Measurements from ENCODE around the gene PLCL2.
A peak's percentile ranks its signal among the peaks of the same experiment; 100 is the strongest.

PLCL2 gene

DNA sequence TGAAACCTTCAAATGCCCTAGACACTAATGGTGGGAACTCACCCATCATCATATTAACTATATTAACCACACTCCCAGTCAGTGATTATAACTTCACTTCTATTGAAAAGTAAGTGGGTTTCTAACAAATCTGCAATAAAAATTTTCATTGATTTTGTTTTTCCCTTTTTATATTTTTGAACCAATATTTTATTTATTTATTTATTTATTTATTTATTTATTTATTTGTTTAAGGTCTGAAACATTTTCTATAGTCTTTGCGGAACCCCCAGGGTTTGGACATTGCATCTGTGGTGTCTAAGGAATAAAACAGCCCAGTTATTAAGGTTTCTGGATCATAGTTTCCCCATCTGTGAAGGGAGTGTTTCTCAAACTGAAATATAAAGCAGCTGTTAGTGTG lies 16.2 kb upstream of the PLCL2 start:
- no peak for DNase-seq

DNA sequence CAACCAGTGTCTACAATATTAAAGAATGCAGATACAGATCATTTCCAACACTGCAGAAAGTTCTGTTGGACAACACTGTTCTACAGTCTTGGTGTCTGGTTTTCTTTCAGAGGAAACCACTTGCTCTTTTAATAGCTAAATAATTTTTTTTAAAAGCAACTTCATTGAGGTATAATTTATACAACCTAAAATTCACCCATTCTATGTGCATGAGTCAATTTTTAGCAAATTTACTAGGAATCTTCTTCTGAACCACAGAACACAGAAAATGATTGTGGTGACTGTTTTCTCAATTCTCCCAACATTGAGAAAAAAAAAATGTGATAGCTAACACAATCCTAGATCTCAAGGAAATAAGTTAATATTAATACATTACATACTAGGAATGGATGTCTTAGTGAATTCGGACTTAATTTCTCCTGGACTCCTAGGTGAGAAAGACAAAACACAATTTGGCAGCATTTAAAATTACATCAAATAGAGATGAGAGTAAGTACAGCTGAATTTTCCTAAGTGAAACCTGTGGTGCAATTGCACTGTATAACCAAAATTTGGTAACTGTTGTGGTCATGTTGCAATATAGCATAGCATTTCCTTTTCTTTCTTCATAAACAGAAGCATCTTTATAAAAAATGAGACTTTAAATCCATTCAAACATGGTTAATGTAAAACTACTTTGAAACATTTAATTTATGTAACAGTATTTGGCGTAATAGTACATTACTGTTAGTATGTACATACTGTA lies 15.3 kb upstream of the PLCL2 start:
- DNase-seq: no peak

DNA sequence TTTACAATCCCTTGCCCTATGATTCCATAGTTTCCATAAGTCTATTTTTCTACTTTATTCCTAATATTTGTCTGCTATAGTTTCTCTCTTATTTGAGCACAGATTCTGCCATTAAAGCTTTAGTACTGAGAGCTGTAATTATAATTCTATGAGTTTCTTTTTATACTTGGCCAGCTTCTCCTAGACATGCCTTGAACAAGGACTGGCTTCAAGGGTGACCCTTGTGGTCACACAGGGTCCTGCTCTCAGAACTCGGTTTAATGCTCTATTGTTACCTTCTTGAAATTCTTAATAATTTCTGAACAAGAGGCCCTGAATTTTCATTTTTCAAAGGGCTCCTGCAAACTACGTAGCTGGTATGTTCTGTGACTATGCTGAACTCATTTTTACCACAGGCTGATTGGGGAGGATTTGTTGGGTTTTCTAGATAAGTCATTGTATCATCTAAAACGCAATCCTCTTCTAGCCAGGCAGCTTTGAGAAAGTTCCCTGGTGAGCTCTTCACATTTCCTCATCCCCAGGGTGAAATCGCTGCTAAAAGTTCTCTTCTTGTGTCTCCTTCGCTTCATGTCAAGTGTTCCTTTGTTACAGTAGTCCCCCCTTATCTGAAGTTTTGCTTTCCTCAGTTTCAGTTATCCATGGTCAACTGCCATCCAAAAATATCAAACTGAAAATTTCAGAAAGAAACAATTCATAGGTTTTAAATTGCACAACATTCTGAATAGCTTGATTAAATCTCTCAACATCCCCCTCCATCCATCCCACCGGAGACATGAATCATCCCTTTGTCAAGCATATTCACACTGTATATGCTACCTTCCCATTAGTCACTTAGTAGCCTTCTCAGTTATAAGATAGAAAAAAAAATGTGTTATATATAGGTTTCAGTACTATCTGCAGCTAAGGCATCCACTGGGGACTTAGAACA lies 12.6 kb upstream of the PLCL2 start:
- DNase-seq: no peak

DNA sequence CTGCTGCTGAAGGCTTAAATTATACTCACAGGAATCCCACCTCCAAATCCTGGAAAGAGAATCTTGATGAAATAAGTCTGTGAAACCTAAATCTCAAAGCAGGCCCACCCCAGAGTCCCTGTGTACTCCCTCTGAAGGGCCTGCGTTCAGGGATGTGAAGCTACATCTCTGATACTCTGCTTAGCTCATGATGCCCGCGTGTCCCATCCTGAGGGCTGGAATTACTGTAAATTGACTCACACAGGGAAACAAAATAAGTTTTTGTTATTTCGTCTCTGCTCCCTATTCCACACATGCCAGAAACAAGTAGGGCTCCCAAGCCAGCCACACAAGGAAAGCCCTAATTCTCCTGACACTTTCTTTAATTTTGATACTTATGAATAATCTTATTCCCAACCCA lies 10.9 kb upstream of the PLCL2 start:
- DNase-seq: no peak

GRCh38 chr3:16875876-16876550 lies 8.7 kb upstream of the PLCL2 start:
- DNase-seq: no peak

GRCh38 chr3:16877505-16877904 lies 7.2 kb upstream of the PLCL2 start:
- DNase-seq: no peak

GRCh38 chr3:16877911-16878310 lies 6.8 kb upstream of the PLCL2 start:
- no peak for DNase-seq

- DNase-seq: no peak
These were observed 2.7 kb upstream of the PLCL2 start for GRCh38 chr3:16881896-16882630.

- DNase-seq: no peak
These were observed 1.6 kb upstream of the PLCL2 start for GRCh38 chr3:16883057-16883722.

- no peak for DNase-seq
These were observed 1.1 kb upstream of the PLCL2 start for GRCh38 chr3:16883723-16884083.

GRCh38 chr3:16884084-16884747 lies 539 bp upstream of the PLCL2 start:
- peak; percentile 76 for DNase-seq

DNA sequence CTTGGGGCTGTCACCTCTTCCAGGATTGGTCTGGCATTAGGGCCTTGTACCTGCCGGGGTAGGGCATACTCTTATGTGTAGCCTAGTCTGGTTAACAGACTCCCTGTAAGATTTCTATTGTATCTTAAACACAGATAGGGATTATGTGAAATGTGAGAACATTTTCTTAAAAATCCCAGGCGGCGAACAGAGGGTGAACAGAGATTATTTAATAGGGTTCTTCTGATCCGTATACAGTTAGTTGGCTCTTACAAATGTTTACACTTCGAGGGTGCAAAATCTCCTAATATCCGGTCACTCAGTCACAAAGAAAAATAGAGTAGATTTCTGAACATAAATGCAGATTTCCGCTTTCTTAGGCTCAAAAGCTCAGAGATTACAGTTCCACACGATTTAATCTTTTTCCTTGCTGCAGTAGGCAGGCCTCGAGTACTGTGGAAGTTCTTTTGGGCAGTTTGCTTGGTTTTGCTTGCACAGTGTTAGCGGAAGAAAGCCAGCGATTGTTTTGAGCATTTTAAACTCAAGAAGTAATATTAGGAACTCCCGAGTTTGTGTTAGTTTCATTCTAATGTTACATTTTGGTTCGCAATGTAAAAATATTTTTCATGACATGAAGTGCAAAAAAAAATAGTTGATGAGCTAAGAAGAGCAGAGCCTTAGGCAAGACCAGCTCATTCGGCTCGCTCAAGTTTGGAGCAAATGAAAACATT lies 993 bp downstream of the PLCL2 start:
- no peak for DNase-seq

GRCh38 chr3:16886303-16886683 lies 1.5 kb downstream of the PLCL2 start:
- no peak for DNase-seq

- DNase-seq: no peak
These were observed 2.4 kb downstream of the PLCL2 start for GRCh38 chr3:16887130-16887529.

- DNase-seq: no peak
These were observed 3.6 kb downstream of the PLCL2 start for GRCh38 chr3:16888356-16888755.

- no peak for DNase-seq
These were observed 4.2 kb downstream of the PLCL2 start for GRCh38 chr3:16888785-16889607.

GRCh38 chr3:16890597-16891333 lies 6.0 kb downstream of the PLCL2 start:
- no peak for DNase-seq

DNA sequence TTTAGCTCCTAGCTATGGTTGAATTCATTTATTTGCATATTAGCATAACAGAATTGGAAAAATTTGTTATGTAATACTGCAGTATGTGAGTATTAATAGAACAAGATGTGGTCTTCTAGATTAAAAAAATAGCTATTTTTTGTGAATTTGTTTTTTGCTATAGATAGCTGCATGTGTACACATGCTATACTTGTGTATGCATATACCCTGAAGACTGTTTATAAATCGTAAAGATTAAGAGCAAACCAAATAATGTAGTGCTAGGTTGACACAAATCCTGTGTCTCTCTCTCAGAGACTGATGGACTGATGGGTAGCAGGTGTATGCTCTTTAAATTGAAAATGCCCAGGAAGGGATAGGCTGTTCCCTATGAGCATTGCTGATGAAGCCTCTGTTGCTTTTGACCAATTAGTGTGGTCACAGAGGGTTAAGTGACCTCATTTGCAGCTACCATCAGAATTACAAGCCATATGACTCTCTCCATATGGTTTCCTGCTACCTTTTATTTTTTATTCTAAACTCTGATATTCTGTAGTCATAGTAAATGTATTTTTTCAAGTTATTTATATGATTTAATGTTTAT lies 9.0 kb downstream of the PLCL2 start:
- DNase-seq: no peak

- DNase-seq: no peak
These were observed 11.4 kb downstream of the PLCL2 start for GRCh38 chr3:16896094-16896627.

Data from stimulated activated CD4-positive, alpha-beta T cell treated with anti-CD3 and anti-CD28 coated beads, Interleukin-4, amount 100 ng/mL, for 24 hours (primary cell).